Endodermal cell (in vitro differentiated cells): ENCODE results near the gene ADARB1. TPM values are rescaled to one million over a fixed set of nuclear protein-coding genes. Genes with fewer than 3 reads are reported as not detected.
A peak's percentile ranks its signal among the peaks of the same experiment; 100 is the strongest.

Source experiments
- DNase-seq: peaks from one replicate; pipeline ENCODE4 v3.0.0-alpha.2; 2017
- H3K27ac ChIP-seq: 2 replicates; pipeline ENCODE4 v1.5.1; 2013; ENCODE audit warnings: mild to moderate bottlenecking, low read depth, low read length, moderate library complexity
- H3K27me3 ChIP-seq: 2 replicates; pipeline ENCODE4 v1.6.1; 2013; ENCODE audit warnings: mild to moderate bottlenecking, low read length, moderate library complexity; ENCODE audit not compliant: insufficient read depth, control insufficient read depth, poor library complexity, severe bottlenecking
- H3K36me3 ChIP-seq: 2 replicates; pipeline ENCODE4 v1.7.0; 2013; ENCODE audit warnings: mild to moderate bottlenecking, low read length, moderate library complexity; ENCODE audit not compliant: control insufficient read depth, insufficient read depth
- H3K4me1 ChIP-seq: one replicate; pipeline ENCODE4 v1.7.0; 2013; ENCODE audit warnings: low read length; ENCODE audit not compliant: control insufficient read depth, insufficient read depth
- H3K4me3 ChIP-seq: 2 replicates; pipeline ENCODE4 v1.5.1; 2013; ENCODE audit warnings: mild to moderate bottlenecking, low read length, moderate library complexity
- H3K9ac ChIP-seq: 2 replicates; pipeline ENCODE4 v1.6.1; 2013; ENCODE audit warnings: mild to moderate bottlenecking, low read length, moderate library complexity; ENCODE audit not compliant: poor library complexity, severe bottlenecking; ENCODE audit errors: extremely low read depth
- H3K9me3 ChIP-seq: 2 replicates; pipeline ENCODE4 v1.6.1; 2013; ENCODE audit warnings: mild to moderate bottlenecking, low read length, moderate library complexity; ENCODE audit not compliant: control insufficient read depth
- H3K27ac Mint-ChIP-seq: 2 replicates; pipeline ENCODE4 v1.8.0; 2020; ENCODE audit warnings: mixed read lengths
- H3K27me3 Mint-ChIP-seq: 2 replicates; pipeline ENCODE4 v1.8.0; 2021; ENCODE audit warnings: mild to moderate bottlenecking, mixed read lengths; ENCODE audit not compliant: insufficient read depth
- H3K36me3 Mint-ChIP-seq: 2 replicates; pipeline ENCODE4 v1.8.0; 2020; ENCODE audit warnings: low read depth, mixed read lengths
- H3K4me1 Mint-ChIP-seq: 2 replicates; pipeline ENCODE4 v1.8.0; 2020; ENCODE audit warnings: mixed read lengths
- H3K4me3 Mint-ChIP-seq: 2 replicates; pipeline ENCODE4 v1.8.0; 2020; ENCODE audit warnings: mild to moderate bottlenecking, moderate library complexity, mixed read lengths
- H3K9me3 Mint-ChIP-seq: 2 replicates; pipeline ENCODE4 v1.8.0; 2020; ENCODE audit warnings: mild to moderate bottlenecking, mixed read lengths
- WGBS, 2 experiments: methylation state at CpG; one replicate each; pipeline versions ENCODE4 v1.1.5 to v1.1.7; 2013; ENCODE audit warnings: missing lambda C conversion rate in 2 of 2, mixed read lengths in 1 of 2; ENCODE audit not compliant: insufficient coverage in 1 of 2, insufficient read length in 1 of 2; 5-methylcytosine and 5-hydroxymethylcytosine counted together
- total RNA-seq, 2 donors: library from RNA; stranded (reverse); fragmentation: NEBNext Ultra II Directional in 1 of 2; extraction: Animal tissue kit (Norgen Biotek cat#: 25700) in 1 of 2; gene quantifications; 2 replicates in 1 of 2; 3 replicates in 1 of 2; pipeline ENCODE4 v1.2.1, GENCODE V29; 2021
- TF ChIP-seq, protein P1 (sequence below): fragments of 200-600 bp; sonication (generic); conservative IDR thresholded peaks from 2 replicates; pipeline ENCODE4 v1.5.0; 2021; ENCODE audit warnings: antibody characterized with exemption, mild to moderate bottlenecking

Gene ADARB1
- total RNA-seq, 2 donors from 2014 or later: 11.5 to 20.1 TPM

DNA sequence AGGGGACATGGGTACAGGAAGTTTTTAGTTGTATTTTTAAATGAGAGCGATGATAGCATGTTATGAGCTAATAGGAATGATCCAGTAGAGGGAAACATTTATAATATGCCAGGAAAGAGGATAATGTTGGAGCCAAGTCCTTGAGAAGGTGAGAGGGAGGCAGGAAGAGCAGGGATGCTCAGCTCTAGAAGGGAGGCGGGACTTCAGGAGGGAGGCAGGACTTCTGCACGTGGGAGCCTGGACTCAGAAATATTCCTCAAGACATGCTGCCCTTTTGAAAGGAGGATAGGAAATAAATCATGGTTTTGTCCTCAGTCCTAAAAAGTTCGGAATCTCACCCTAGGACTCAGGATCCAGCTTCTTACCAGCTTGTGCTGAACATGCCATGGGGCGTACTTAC lies 5.9 kb downstream of the ADARB1 start:
- peaks cover 11% of the 10 kb centered on the region for H3K27me3 Mint-ChIP-seq
- peaks cover 10% of the 10 kb centered on the region for H3K4me1 Mint-ChIP-seq
- peak; percentile 23 for DNase-seq
- H3K4me3 ChIP-seq: no peak overlapping the region
- H3K36me3 Mint-ChIP-seq: no peaks in the 10 kb centered on the region
- H3K27me3 ChIP-seq: peaks cover 12% of the 10 kb centered on the region
- H3K36me3 ChIP-seq: no peaks in the 10 kb centered on the region
- no peaks in the 10 kb centered on the region for H3K4me1 ChIP-seq
- H3K9me3 Mint-ChIP-seq: no peaks in the 10 kb centered on the region
- H3K9ac ChIP-seq: no peak overlapping the region
- no peak overlapping the region for H3K27ac Mint-ChIP-seq
- 85 to 90% methylated on average over 3 to 5 of the region's 5 CpGs for whole genome bisulfite sequencing, 2 experiments
- no peak overlapping the region for H3K4me3 Mint-ChIP-seq
- no peaks in the 10 kb centered on the region for H3K9me3 ChIP-seq
- no peak overlapping the region for H3K27ac ChIP-seq
- TF ChIP-seq, protein P1, sequence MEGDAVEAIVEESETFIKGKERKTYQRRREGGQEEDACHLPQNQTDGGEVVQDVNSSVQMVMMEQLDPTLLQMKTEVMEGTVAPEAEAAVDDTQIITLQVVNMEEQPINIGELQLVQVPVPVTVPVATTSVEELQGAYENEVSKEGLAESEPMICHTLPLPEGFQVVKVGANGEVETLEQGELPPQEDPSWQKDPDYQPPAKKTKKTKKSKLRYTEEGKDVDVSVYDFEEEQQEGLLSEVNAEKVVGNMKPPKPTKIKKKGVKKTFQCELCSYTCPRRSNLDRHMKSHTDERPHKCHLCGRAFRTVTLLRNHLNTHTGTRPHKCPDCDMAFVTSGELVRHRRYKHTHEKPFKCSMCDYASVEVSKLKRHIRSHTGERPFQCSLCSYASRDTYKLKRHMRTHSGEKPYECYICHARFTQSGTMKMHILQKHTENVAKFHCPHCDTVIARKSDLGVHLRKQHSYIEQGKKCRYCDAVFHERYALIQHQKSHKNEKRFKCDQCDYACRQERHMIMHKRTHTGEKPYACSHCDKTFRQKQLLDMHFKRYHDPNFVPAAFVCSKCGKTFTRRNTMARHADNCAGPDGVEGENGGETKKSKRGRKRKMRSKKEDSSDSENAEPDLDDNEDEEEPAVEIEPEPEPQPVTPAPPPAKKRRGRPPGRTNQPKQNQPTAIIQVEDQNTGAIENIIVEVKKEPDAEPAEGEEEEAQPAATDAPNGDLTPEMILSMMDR: no peak

DNA sequence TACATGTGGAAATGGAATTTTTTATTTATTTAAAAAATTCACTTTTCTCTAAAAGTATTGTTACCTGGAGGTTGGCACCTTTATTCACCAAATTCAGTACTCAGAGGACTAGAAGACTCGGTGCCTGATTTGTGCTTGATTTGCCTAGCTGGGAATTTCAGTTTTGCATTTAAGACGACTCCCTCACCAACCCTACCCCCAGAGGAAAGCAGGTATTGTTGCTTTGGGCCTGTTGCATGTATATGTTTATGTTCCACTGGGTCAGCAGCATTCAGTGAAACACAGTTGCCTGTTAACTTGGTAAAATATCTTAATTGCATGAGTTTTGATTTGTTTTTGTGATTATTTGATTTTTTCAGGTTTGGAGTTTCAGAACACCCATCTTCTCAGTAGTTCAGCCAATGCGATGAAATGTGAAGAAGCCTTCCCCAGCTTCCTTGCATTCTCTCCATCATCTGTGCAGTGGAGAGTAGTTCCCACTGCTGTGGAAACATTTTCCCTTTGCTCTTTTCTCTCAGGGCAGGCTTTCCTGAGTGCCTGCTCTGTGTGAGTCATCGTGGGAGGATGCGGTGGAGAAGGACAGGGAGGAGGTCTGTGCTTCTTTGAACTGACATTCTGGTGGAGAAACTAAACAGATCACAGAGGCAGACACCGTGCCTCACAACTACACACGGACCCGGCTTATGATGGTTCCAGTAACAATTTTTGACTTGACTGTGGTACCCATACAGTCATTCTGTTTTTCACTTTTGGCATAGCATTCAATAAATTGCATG lies 6.4 kb downstream of the ADARB1 start:
- peak; percentile 27 for DNase-seq
- 85 to 89% methylated on average over 5 to 8 of the region's 8 CpGs for WGBS, 2 experiments

DNA sequence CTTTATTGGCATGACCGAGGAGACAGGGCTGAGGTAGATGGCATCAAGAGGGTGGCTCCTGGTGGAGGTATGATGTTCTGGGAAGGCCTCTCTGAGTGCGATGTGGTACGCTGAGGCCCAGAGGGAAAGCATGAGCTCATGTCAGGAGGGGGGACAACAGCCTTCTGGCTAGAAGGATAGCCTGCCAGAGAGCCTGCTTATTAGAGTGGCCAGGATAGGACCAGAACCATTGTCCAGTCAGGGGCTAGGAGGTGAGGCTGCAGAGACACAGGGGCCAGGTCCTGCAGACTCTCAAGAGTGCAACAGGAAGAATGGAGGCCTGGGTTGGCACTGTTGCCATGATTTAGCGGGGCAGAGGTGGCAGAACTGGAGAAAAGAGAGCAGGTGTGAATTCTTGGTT lies 7.3 kb downstream of the ADARB1 start:
- Histone ChIP-seq H3K4me3 (no peak overlapping the region), H3K27ac (no peak overlapping the region), H3K36me3 (no peaks in the 10 kb centered on the region), H3K9ac (no peak overlapping the region), H3K27me3 (no peaks in the 10 kb centered on the region), H3K4me1 (no peaks in the 10 kb centered on the region), H3K9me3 (no peaks in the 10 kb centered on the region)
- 96 to 97% methylated on average over 3 to 4 of the region's 4 CpGs for WGBS, 2 experiments
- Mint-ChIP-seq H3K27me3 (no peaks in the 10 kb centered on the region), H3K9me3 (no peaks in the 10 kb centered on the region), H3K27ac (no peak overlapping the region), H3K36me3 (no peaks in the 10 kb centered on the region), H3K4me3 (no peak overlapping the region), H3K4me1 (no peaks in the 10 kb centered on the region)
- peak; percentile 27 for DNase-seq
- TF ChIP-seq, protein P1: no peak

More for the DNA sequence above, 6.4 kb downstream of the ADARB1 start:
- Mint-ChIP-seq H3K27me3 (peaks cover 6% of the 10 kb centered on the region), H3K9me3 (no peaks in the 10 kb centered on the region), H3K4me3 (no peak overlapping the region), H3K36me3 (no peaks in the 10 kb centered on the region), H3K27ac (no peak overlapping the region), H3K4me1 (peaks cover 5% of the 10 kb centered on the region)
- Histone ChIP-seq H3K4me3 (no peak overlapping the region), H3K27me3 (peaks cover 6% of the 10 kb centered on the region), H3K9ac (no peak overlapping the region), H3K4me1 (no peaks in the 10 kb centered on the region), H3K9me3 (no peaks in the 10 kb centered on the region), H3K36me3 (no peaks in the 10 kb centered on the region), H3K27ac (no peak overlapping the region)
- TF ChIP-seq, protein P1: no peak
